ENCODE data around the gene VEGFA. TPM values are rescaled to one million over a fixed set of nuclear protein-coding genes. Genes with fewer than 3 reads are reported as not detected.

The VEGFA gene
- polyA plus RNA-seq, 3 donors: 19.0 to 454 (median 32.0) TPM

DNA sequence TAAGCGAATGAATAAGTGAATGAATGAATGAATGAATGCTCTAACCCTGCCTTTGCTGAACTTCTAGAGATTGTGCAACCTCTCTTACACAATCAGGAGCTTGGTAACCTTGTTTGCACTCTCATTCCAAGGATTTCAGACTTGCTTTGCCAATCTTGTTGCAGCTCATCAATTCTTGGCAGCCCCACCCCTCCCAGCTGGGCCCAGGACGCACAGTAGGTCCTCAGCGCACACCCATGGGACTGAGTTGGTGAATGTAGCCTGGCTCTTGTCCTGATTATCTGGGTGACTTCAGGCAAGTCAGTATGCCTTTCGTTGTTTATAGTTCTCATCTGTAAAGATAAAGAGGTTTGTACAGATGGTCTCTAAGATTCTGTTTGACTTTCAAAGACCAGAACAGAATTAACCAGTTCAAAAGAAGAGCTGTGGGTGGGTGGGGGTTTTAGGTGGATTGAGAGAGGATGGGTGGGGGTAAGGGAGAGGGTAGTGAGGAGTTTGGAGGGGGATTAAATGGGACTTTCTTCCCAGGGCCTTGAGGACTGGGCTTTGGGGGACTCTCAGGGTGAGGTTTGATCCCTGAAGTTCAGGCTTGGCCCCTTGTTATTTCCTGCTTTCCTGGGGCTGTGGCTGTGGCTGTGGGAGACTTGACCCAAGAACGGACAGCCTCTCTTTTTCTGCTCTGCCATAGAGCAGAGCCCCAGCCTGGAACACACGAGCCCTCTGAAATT is 33.2 kb downstream of the VEGFA start:
- no peak overlapping the region for H3K9ac ChIP-seq (ENCODE audit: insufficient read depth, low read length, poor library complexity, severe bottlenecking)
- H3K27ac Mint-ChIP-seq: peak overlapping the region; percentile 33 to 85 (median 61)
- intact Hi-C loops (cut with micrococcal nuclease): no loop called here
- H4K20me1 ChIP-seq (ENCODE audit: insufficient read depth, low read length): no peaks in the 10 kb centered on the region
- peaks cover 0 to 2% (median 0%) of the 10 kb centered on the region in 7 donors for H3K9me3 Mint-ChIP-seq
- H3K27me3 Mint-ChIP-seq (ENCODE audit: low read depth in 3 of 3): peaks cover 0 to 9% (median 1%) of the 10 kb centered on the region in 3 donors
- TF ChIP-seq, protein P1, sequence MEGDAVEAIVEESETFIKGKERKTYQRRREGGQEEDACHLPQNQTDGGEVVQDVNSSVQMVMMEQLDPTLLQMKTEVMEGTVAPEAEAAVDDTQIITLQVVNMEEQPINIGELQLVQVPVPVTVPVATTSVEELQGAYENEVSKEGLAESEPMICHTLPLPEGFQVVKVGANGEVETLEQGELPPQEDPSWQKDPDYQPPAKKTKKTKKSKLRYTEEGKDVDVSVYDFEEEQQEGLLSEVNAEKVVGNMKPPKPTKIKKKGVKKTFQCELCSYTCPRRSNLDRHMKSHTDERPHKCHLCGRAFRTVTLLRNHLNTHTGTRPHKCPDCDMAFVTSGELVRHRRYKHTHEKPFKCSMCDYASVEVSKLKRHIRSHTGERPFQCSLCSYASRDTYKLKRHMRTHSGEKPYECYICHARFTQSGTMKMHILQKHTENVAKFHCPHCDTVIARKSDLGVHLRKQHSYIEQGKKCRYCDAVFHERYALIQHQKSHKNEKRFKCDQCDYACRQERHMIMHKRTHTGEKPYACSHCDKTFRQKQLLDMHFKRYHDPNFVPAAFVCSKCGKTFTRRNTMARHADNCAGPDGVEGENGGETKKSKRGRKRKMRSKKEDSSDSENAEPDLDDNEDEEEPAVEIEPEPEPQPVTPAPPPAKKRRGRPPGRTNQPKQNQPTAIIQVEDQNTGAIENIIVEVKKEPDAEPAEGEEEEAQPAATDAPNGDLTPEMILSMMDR (IDR thresholded peaks at IDR 0.05): no peak
- no peaks in the 10 kb centered on the region for H3K9me3 ChIP-seq (replicated peaks in 1 of 2; ENCODE audit: control insufficient read depth in 1 of 2, insufficient read depth in 1 of 2, low read length in 2 of 2)
- H3K36me3 Mint-ChIP-seq: peaks cover 0 to 9% of the 10 kb centered on the region in 2 donors
- H3K4me1 Mint-ChIP-seq: peaks cover 74% of the 10 kb centered on the region
- DNase-seq: peak in 2 of 3 donors; percentile 63 to 78
- WGBS (ENCODE audit: insufficient coverage): 80% methylated on average over 1 of the region's 6 CpGs
- no peak overlapping the region for H3K4me3 Mint-ChIP-seq
- no peaks in the 10 kb centered on the region for H3K36me3 ChIP-seq (replicated peaks in 1 of 2; ENCODE audit: control insufficient read depth in 1 of 2, insufficient read depth in 2 of 2, low read length in 2 of 2)
- H2AFZ ChIP-seq (ENCODE audit: insufficient read depth, low read depth, low read length, poor library complexity, severe bottlenecking): no peak overlapping the region
- H3K4me3 ChIP-seq (replicated peaks in 1 of 3; ENCODE audit: low read depth in 2 of 3, low read length in 3 of 3): no peak overlapping the region
- no peaks in the 10 kb centered on the region for H3K27me3 ChIP-seq (ENCODE audit: control insufficient read depth in 2 of 2, insufficient read depth in 2 of 2, low read length in 2 of 2)
- H3K27ac ChIP-seq (ENCODE audit: low read depth in 1 of 2, low read length in 2 of 2): peak overlapping the region in 1 of 2 donors; percentile 66
- H3K79me2 ChIP-seq (ENCODE audit: insufficient read depth, low read length): no peaks in the 10 kb centered on the region
- no peak overlapping the region for H3K4me2 ChIP-seq (replicated peaks; ENCODE audit: extremely low read depth, low read length, poor library complexity, severe bottlenecking)
- peaks cover 71 to 74% of the 10 kb centered on the region in 2 donors for H3K4me1 ChIP-seq (ENCODE audit: control insufficient read depth in 1 of 2, insufficient read depth in 2 of 2, low read length in 2 of 2)

DNA sequence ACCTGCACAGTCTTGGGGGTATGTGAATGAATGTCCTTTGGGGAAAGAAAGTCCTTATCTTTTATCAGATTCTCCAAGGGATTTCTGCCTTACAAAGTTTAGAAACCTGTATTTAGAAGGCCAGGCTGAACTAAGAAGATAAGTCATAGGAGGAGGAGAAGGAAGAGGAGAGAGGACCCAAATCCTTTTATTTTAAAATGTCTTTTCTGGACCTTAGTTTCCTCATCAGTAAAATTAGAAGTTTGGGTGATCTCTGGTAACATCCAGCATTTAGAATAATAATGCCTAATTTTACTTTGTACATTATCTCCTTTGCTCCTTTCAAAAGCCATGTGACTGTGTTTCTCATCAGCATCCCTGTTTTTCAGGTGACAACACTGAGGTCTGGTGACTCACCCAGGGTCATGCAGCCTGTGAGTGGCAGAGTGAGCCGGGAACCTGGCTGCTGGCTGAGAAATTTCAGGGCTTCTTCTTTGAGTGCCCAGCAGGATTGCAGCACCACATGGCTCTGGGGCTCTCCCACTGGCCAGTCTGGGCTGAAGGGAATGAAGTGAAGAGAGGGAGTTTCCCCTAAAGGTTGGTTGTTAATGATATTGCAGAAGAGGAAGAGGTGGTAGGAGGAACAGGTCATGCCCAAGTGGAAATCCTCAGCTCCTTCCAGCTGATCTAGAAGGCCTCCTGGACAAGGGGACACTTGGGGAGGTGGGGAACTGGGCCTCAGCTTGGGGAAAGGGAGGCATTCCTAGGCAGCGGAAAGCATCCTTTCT is 34.0 kb downstream of the VEGFA start:
- H3K4me1 Mint-ChIP-seq: peaks cover 67% of the 10 kb centered on the region
- no peak overlapping the region for H2AFZ ChIP-seq (ENCODE audit: insufficient read depth, low read depth, low read length, poor library complexity, severe bottlenecking)

More for the DNA sequence above, 34.0 kb downstream of the VEGFA start:
- peaks cover 64 to 66% of the 10 kb centered on the region in 2 donors for H3K4me1 ChIP-seq (ENCODE audit: control insufficient read depth in 1 of 2, insufficient read depth in 2 of 2, low read length in 2 of 2)
- TF ChIP-seq, protein P1 (IDR thresholded peaks at IDR 0.05): no peak
- H3K36me3 ChIP-seq (replicated peaks in 1 of 2; ENCODE audit: control insufficient read depth in 1 of 2, insufficient read depth in 2 of 2, low read length in 2 of 2): no peaks in the 10 kb centered on the region
- DNase-seq: peak; percentile 88 to 97 (median 90)
- no peak overlapping the region for H3K4me2 ChIP-seq (replicated peaks; ENCODE audit: extremely low read depth, low read length, poor library complexity, severe bottlenecking)
- H4K20me1 ChIP-seq (ENCODE audit: insufficient read depth, low read length): no peaks in the 10 kb centered on the region
- intact Hi-C loops (cut with micrococcal nuclease): no loop called here
- H3K79me2 ChIP-seq (ENCODE audit: insufficient read depth, low read length): no peaks in the 10 kb centered on the region
- peak overlapping the region in 1 of 2 donors; percentile 66 for H3K27ac ChIP-seq (ENCODE audit: low read depth in 1 of 2, low read length in 2 of 2)
- 27% methylated on average over 1 of the region's 2 CpGs for WGBS (ENCODE audit: insufficient coverage)
- Mint-ChIP-seq H3K9me3 (peaks cover 0 to 2% (median 0%) of the 10 kb centered on the region in 7 donors), H3K27ac (peak overlapping the region; percentile 25 to 85 (median 63)), H3K4me3 (no peak overlapping the region), H3K27me3 (ENCODE audit: low read depth in 3 of 3) (peaks cover 0 to 9% (median 1%) of the 10 kb centered on the region in 3 donors), H3K36me3 (peaks cover 0 to 9% of the 10 kb centered on the region in 2 donors)
- no peaks in the 10 kb centered on the region for H3K27me3 ChIP-seq (ENCODE audit: control insufficient read depth in 2 of 2, insufficient read depth in 2 of 2, low read length in 2 of 2)
- no peak overlapping the region for H3K4me3 ChIP-seq (replicated peaks in 1 of 3; ENCODE audit: low read depth in 2 of 3, low read length in 3 of 3)
- H3K9me3 ChIP-seq (replicated peaks in 1 of 2; ENCODE audit: control insufficient read depth in 1 of 2, insufficient read depth in 1 of 2, low read length in 2 of 2): no peaks in the 10 kb centered on the region
- H3K9ac ChIP-seq (ENCODE audit: insufficient read depth, low read length, poor library complexity, severe bottlenecking): no peak overlapping the region

All from CD14-positive monocyte (primary cell).